ENCODE results near the gene DRG2. TPM values are rescaled to one million over a fixed set of nuclear protein-coding genes. Genes with fewer than 3 reads are reported as not detected.

DRG2 gene
- polyA plus RNA-seq, 1 of the 3 experiments (the other 2 are of a cell fraction) = 39.9 TPM

- ChIA-PET POLR2A (no interaction called here), CTCF (interaction anchor here (1.0 kb wide), 2 partner anchors 11 to 379 kb away, joined by 3 read pairs; no protein-coding TSS in a partner anchor)
- Histone ChIP-seq H2AFZ (ENCODE audit: low read depth) (no peak overlapping the region), H3K79me2 (ENCODE audit: insufficient read depth) (no peaks in the 10 kb centered on the region), H3K9me2 (no peaks in the 10 kb centered on the region), H3K4me3 (ENCODE audit: low read depth in 2 of 2, low read length in 1 of 2) (no peak overlapping the region), H4K20me1 (ENCODE audit: insufficient read depth) (no peaks in the 10 kb centered on the region), H3K27me3 (ENCODE audit: insufficient read depth) (no peaks in the 10 kb centered on the region), H3K36me3 (replicated peaks in 1 of 2; ENCODE audit: control insufficient read depth in 1 of 2, insufficient read depth in 2 of 2, low read length in 1 of 2) (peaks cover 35 to 45% of the 10 kb centered on the region in 2 experiments), H3K9me3 (no peaks in the 10 kb centered on the region), H3K9ac (no peak overlapping the region), H3K4me1 (ENCODE audit: control insufficient read depth in 1 of 2, insufficient read depth in 2 of 2, low read depth in 1 of 2, low read length in 1 of 2) (no peaks in the 10 kb centered on the region), H3F3A (replicated peaks; ENCODE audit: insufficient read depth) (no peaks in the 10 kb centered on the region), H3K4me2 (no peak overlapping the region), H3K27ac (ENCODE audit: low read depth in 2 of 2, low read length in 1 of 2) (no peak overlapping the region)
- WGBS (ENCODE audit: low lambda C conversion rate) = 93% methylated on average over 5 of the region's 5 CpGs
- DNase-seq = no peak
- TF ChIP-seq, protein P1, sequence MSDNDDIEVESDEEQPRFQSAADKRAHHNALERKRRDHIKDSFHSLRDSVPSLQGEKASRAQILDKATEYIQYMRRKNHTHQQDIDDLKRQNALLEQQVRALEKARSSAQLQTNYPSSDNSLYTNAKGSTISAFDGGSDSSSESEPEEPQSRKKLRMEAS (IDR thresholded peaks at IDR 0.05; ENCODE audit: low read depth) = no peak
- no peak for TF ChIP-seq TCF12 (IDR thresholded peaks at IDR 0.05)
- TF ChIP-seq, protein P2, sequence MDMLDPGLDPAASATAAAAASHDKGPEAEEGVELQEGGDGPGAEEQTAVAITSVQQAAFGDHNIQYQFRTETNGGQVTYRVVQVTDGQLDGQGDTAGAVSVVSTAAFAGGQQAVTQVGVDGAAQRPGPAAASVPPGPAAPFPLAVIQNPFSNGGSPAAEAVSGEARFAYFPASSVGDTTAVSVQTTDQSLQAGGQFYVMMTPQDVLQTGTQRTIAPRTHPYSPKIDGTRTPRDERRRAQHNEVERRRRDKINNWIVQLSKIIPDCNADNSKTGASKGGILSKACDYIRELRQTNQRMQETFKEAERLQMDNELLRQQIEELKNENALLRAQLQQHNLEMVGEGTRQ (IDR thresholded peaks at IDR 0.05; ENCODE audit: borderline replicate concordance, low read depth, low read length) = no peak
- no peak for TF ChIP-seq GABPA (IDR thresholded peaks at IDR 0.05; ENCODE audit: low read depth)
- TF ChIP-seq CHD2 (IDR thresholded peaks at IDR 0.05; ENCODE audit: low read length, partially characterized antibody) = no peak
- TF ChIP-seq FOXJ3 (CRISPR knock-in tag; IDR thresholded peaks at IDR 0.05) = no peak
- no peak for TF ChIP-seq YY1 (IDR thresholded peaks at IDR 0.05; ENCODE audit: low read depth)
- TF ChIP-seq MXI1 (IDR thresholded peaks at IDR 0.05; ENCODE audit: low read depth, low read length) = no peak
- no peak for TF ChIP-seq EZH2phosphoT487 (IDR thresholded peaks at IDR 0.05; ENCODE audit: borderline replicate concordance, low read depth)
These were observed 28.5 kb upstream of the DRG2 start for GRCh38 chr17:18059283-18059682.

- no peaks in the 10 kb centered on the region for H3K9me2 ChIP-seq
- TF ChIP-seq POLR2AphosphoS5 (IDR thresholded peaks at IDR 0.05; ENCODE audit: low read depth, low read length) (no peak), IRF3 (IDR thresholded peaks at IDR 0.05; ENCODE audit: low read depth, low read length) (no peak), FOXJ3 (CRISPR knock-in tag; IDR thresholded peaks at IDR 0.05) (no peak), FOXM1 (IDR thresholded peaks at IDR 0.05; ENCODE audit: low read depth) (no peak)
- DNase-seq = no peak
- no peaks in the 10 kb centered on the region for H3F3A ChIP-seq (replicated peaks; ENCODE audit: insufficient read depth)
- no peaks in the 10 kb centered on the region for H3K4me1 ChIP-seq (ENCODE audit: control insufficient read depth in 1 of 2, insufficient read depth in 2 of 2, low read depth in 1 of 2, low read length in 1 of 2)
- no peaks in the 10 kb centered on the region for H3K27me3 ChIP-seq (ENCODE audit: insufficient read depth)
- no peak overlapping the region for H3K4me2 ChIP-seq
- no peaks in the 10 kb centered on the region for H4K20me1 ChIP-seq (ENCODE audit: insufficient read depth)
- no peaks in the 10 kb centered on the region for H3K9me3 ChIP-seq
- H3K4me3 ChIP-seq (ENCODE audit: low read depth in 2 of 2, low read length in 1 of 2) = no peak overlapping the region
- WGBS (ENCODE audit: low lambda C conversion rate) = 87% methylated on average over 2 of the region's 2 CpGs
- no peaks in the 10 kb centered on the region for H3K79me2 ChIP-seq (ENCODE audit: insufficient read depth)
- no peak overlapping the region for H3K9ac ChIP-seq
- H3K36me3 ChIP-seq (replicated peaks in 1 of 2; ENCODE audit: control insufficient read depth in 1 of 2, insufficient read depth in 2 of 2, low read length in 1 of 2) = peaks cover 18 to 39% of the 10 kb centered on the region in 2 experiments
- POLR2A ChIA-PET = no interaction called here
- CTCF ChIA-PET = no interaction called here
- no peak overlapping the region for H3K27ac ChIP-seq (ENCODE audit: low read depth in 2 of 2, low read length in 1 of 2)
- no peak overlapping the region for H2AFZ ChIP-seq (ENCODE audit: low read depth)
These were observed 23.7 kb upstream of the DRG2 start for GRCh38 chr17:18064053-18064452.
